H1 (cell line): ENCODE results near the gene JMJD1C. TPM values are rescaled to one million over a fixed set of nuclear protein-coding genes. Genes with fewer than 3 reads are reported as not detected.

Experiments
- polyA plus RNA-seq, 7 experiments: library from polyadenylated mRNA; depleted of rRNA in 3 of 7; stranded (reverse) in 5 of 7; unstranded in 2 of 7; fragments of >200 nt in 5 of 7; fragments of 200-250 nt in 2 of 7; gene quantifications; 1 replicate in 5 of 7; 2 replicates in 1 of 7; 4 replicates in 1 of 7; pipeline versions ENCODE4 v1.2.1 to v1.2.3, GENCODE V29; 2011 to 2013; ENCODE audit warnings: missing spikeins in 2 of 7, mixed read lengths in 2 of 7
- total RNA-seq: library from RNA; stranded (reverse); fragmentation: NEBNext Ultra II Directional; extraction: Animal tissue kit (Norgen Biotek cat#: 25700); gene quantifications from 2 replicates; pipeline ENCODE4 v1.2.1, GENCODE V29; 2021
- TF ChIP-seq, protein P1 (sequence below): fragments of 300-600 bp; sonication (generic); IDR thresholded peaks from 2 replicates; pipeline ENCODE4 v1.7.1; 2012; ENCODE audit warnings: low read length, moderate library complexity, mild to moderate bottlenecking, inconsistent platforms; ENCODE audit not compliant: insufficient replicate concordance

JMJD1C gene
- total and polyA plus RNA-seq, 2 of the 8 experiments (the other 6 are each of a cell fraction or from before 2014, with no cell fraction given), result 54.5 to 210 TPM

- TF ChIP-seq, protein P1, sequence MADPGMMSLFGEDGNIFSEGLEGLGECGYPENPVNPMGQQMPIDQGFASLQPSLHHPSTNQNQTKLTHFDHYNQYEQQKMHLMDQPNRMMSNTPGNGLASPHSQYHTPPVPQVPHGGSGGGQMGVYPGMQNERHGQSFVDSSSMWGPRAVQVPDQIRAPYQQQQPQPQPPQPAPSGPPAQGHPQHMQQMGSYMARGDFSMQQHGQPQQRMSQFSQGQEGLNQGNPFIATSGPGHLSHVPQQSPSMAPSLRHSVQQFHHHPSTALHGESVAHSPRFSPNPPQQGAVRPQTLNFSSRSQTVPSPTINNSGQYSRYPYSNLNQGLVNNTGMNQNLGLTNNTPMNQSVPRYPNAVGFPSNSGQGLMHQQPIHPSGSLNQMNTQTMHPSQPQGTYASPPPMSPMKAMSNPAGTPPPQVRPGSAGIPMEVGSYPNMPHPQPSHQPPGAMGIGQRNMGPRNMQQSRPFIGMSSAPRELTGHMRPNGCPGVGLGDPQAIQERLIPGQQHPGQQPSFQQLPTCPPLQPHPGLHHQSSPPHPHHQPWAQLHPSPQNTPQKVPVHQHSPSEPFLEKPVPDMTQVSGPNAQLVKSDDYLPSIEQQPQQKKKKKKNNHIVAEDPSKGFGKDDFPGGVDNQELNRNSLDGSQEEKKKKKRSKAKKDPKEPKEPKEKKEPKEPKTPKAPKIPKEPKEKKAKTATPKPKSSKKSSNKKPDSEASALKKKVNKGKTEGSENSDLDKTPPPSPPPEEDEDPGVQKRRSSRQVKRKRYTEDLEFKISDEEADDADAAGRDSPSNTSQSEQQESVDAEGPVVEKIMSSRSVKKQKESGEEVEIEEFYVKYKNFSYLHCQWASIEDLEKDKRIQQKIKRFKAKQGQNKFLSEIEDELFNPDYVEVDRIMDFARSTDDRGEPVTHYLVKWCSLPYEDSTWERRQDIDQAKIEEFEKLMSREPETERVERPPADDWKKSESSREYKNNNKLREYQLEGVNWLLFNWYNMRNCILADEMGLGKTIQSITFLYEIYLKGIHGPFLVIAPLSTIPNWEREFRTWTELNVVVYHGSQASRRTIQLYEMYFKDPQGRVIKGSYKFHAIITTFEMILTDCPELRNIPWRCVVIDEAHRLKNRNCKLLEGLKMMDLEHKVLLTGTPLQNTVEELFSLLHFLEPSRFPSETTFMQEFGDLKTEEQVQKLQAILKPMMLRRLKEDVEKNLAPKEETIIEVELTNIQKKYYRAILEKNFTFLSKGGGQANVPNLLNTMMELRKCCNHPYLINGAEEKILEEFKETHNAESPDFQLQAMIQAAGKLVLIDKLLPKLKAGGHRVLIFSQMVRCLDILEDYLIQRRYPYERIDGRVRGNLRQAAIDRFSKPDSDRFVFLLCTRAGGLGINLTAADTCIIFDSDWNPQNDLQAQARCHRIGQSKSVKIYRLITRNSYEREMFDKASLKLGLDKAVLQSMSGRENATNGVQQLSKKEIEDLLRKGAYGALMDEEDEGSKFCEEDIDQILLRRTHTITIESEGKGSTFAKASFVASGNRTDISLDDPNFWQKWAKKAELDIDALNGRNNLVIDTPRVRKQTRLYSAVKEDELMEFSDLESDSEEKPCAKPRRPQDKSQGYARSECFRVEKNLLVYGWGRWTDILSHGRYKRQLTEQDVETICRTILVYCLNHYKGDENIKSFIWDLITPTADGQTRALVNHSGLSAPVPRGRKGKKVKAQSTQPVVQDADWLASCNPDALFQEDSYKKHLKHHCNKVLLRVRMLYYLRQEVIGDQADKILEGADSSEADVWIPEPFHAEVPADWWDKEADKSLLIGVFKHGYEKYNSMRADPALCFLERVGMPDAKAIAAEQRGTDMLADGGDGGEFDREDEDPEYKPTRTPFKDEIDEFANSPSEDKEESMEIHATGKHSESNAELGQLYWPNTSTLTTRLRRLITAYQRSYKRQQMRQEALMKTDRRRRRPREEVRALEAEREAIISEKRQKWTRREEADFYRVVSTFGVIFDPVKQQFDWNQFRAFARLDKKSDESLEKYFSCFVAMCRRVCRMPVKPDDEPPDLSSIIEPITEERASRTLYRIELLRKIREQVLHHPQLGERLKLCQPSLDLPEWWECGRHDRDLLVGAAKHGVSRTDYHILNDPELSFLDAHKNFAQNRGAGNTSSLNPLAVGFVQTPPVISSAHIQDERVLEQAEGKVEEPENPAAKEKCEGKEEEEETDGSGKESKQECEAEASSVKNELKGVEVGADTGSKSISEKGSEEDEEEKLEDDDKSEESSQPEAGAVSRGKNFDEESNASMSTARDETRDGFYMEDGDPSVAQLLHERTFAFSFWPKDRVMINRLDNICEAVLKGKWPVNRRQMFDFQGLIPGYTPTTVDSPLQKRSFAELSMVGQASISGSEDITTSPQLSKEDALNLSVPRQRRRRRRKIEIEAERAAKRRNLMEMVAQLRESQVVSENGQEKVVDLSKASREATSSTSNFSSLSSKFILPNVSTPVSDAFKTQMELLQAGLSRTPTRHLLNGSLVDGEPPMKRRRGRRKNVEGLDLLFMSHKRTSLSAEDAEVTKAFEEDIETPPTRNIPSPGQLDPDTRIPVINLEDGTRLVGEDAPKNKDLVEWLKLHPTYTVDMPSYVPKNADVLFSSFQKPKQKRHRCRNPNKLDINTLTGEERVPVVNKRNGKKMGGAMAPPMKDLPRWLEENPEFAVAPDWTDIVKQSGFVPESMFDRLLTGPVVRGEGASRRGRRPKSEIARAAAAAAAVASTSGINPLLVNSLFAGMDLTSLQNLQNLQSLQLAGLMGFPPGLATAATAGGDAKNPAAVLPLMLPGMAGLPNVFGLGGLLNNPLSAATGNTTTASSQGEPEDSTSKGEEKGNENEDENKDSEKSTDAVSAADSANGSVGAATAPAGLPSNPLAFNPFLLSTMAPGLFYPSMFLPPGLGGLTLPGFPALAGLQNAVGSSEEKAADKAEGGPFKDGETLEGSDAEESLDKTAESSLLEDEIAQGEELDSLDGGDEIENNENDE, result no peak
These were observed 563 bp upstream of the JMJD1C start (continued) for GRCh38 chr10:63466144-63466935.
